ENCODE results near the gene PER1. TPM values are rescaled to one million over a fixed set of nuclear protein-coding genes. Genes with fewer than 3 reads are reported as not detected.

Gene PER1
- total and polyA plus RNA-seq, 9 of the 15 experiments (the other 6 are each of a cell fraction or from before 2014, with no cell fraction given): 0.13 to 26.0 (median 3.4) TPM

DNA sequence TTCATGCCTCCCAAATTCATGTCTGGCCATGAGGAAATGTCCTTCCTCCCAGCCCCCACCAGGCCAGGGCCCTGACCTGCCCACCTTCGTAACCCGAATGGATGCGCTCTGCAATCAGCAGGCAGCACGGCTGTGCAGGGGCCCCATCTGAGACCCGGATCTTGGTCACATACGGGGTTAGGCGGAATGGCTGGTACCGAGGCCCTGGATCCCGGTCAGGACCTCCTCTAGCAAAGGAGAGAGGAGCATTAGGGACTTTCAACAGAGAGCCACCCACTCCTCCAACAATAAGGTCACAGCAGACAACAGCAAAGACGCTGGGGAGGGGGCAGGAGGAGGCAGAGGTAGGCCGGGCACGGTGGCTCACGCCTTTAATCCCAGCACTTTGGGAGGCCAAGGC lies 3.6 kb downstream of the PER1 start:
- POLR2A ChIA-PET: interaction anchor here (0.5 to 0.9 kb wide), 2 partner anchors 9 to 315 kb away, joined by 3 to 4 read pairs; no protein-coding TSS in a partner anchor
- TF ChIP-seq STAT5A (IDR thresholded peaks at IDR 0.05; ENCODE audit: borderline replicate concordance, low read length) (no peak), HCFC1 (IDR thresholded peaks at IDR 0.05; ENCODE audit: low read depth, low read length) (no peak), ASH1L (IDR thresholded peaks at IDR 0.05; ENCODE audit: borderline replicate concordance, low read depth, partially characterized antibody) (no peak), TSHZ1 (CRISPR knock-in tag; IDR thresholded peaks at IDR 0.05) (no peak), BRD9 (IDR thresholded peaks at IDR 0.05; ENCODE audit: low read depth, partially characterized antibody) (no peak), MAFG (tag; conservative IDR thresholded peaks at IDR 0.05) (no peak), ZZZ3 (IDR thresholded peaks at IDR 0.05) (no peak), ETV6 (IDR thresholded peaks at IDR 0.05; ENCODE audit: borderline replicate concordance in 1 of 2, low read depth in 2 of 2, low read length in 1 of 2) (no peak), ETV6 (CRISPR knock-in tag; IDR thresholded peaks at IDR 0.05; ENCODE audit: borderline replicate concordance) (no peak), HNRNPK (IDR thresholded peaks at IDR 0.05; ENCODE audit: low read depth, low read length, poor library complexity, severe bottlenecking) (no peak), MCM7 (IDR thresholded peaks at IDR 0.05) (no peak)
- TF ChIP-seq, protein P1, sequence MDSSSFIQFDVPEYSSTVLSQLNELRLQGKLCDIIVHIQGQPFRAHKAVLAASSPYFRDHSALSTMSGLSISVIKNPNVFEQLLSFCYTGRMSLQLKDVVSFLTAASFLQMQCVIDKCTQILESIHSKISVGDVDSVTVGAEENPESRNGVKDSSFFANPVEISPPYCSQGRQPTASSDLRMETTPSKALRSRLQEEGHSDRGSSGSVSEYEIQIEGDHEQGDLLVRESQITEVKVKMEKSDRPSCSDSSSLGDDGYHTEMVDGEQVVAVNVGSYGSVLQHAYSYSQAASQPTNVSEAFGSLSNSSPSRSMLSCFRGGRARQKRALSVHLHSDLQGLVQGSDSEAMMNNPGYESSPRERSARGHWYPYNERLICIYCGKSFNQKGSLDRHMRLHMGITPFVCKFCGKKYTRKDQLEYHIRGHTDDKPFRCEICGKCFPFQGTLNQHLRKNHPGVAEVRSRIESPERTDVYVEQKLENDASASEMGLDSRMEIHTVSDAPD (CRISPR knock-in tag; IDR thresholded peaks at IDR 0.05): no peak
- FAIRE-seq: no peak

More for the DNA sequence above, 3.6 kb downstream of the PER1 start:
- intact Hi-C loops (cut with micrococcal nuclease): no loop called here
- no peak overlapping the region for H3K9ac ChIP-seq (ENCODE audit: insufficient read depth in 1 of 2, low read depth in 2 of 2, low read length in 2 of 2)
- H3K4me2 ChIP-seq (ENCODE audit: insufficient read depth, low read length): no peak overlapping the region
- H3K4me3 ChIP-seq: no peak overlapping the region
- in situ Hi-C loops (cut with MboI): no loop called here
- DNase-seq (ENCODE audit: extremely low read depth in 1 of 4, low spot score in 3 of 4) (no peak), ATAC-seq (no peak)
- no peak overlapping the region for H3K27ac ChIP-seq (ENCODE audit: extremely low read depth, low read depth, low read length)
- H4K20me1 ChIP-seq (replicated peaks; ENCODE audit: control insufficient read depth, insufficient read depth, low read length): 0 out of 2 replicates have a peak, but pooled peaks cover 4% of the 10 kb centered on the region
- 91% methylated on average over 7 of the region's 13 CpGs for whole genome bisulfite sequencing (ENCODE audit: insufficient coverage, low coverage, missing lambda C conversion rate)
- CTCF ChIA-PET (ENCODE audit: low intra/inter-chr PET ratio): interaction anchor here (0.5 kb wide), 1 partner anchor 72 kb away, joined by 3 read pairs; no protein-coding TSS in a partner anchor
- H3K9me1 ChIP-seq (ENCODE audit: control insufficient read depth, insufficient read depth, low read length): no peaks in the 10 kb centered on the region
- H3K36me3 ChIP-seq (ENCODE audit: control insufficient read depth, insufficient read depth, low read length): peaks cover 52% of the 10 kb centered on the region; the same call in 2 of the 3 replicates
- no peak overlapping the region for H2AFZ ChIP-seq (ENCODE audit: low read depth, low read length)
- H3K9me3 ChIP-seq (replicated peaks; ENCODE audit: control insufficient read depth, insufficient read depth, low read depth, low read length): no peaks in the 10 kb centered on the region
- peaks cover 29% of the 10 kb centered on the region for H3K79me2 ChIP-seq (ENCODE audit: control insufficient read depth, insufficient read depth, low read length)
- BruUV-seq (replicated peaks): no TSS peak
- H3K27me3 ChIP-seq (ENCODE audit: control insufficient read depth in 2 of 2, insufficient read depth in 2 of 2, low read length in 2 of 2): no peaks in the 10 kb centered on the region
- H3K4me1 ChIP-seq (replicated peaks in 1 of 2; ENCODE audit: control insufficient read depth in 2 of 2, insufficient read depth in 2 of 2, low read length in 2 of 2): peaks cover 12 to 44% of the 10 kb centered on the region in 2 experiments

Data from K562 (cell line).